ENCODE data around the gene DRICH1.
"Not testable (repeated sequence)": the region's sequence is repeated elsewhere in the genome, so short reads cannot be mapped to it uniquely, and the experiment has no call there.

DRICH1 gene

DNA sequence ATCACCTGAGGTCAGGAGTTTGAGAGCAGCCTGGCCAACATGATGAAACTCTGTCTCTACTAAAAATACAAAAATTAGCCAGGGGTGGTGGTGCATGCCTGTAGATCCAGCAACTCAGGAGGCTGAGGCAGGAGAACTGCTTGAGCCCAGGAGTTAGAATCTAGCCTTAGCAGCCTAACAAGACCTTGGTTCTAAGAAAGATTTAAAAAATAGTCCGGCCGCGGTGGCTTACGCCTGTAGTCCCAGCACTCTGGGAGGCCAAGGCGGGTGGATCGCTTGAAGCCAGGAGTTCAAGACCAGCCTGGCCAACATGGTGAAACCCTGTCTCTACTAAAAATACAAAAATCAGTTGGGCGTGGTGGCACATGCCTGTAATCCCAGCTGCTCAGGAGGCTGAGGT lies 14.4 kb upstream of the DRICH1 start:
- H3K9me3 ChIP-seq (ENCODE audit: control extremely low read depth in 1 of 5, control insufficient read depth in 4 of 5, insufficient read depth in 2 of 5, low read depth in 1 of 5, low read length in 4 of 5); H3K36me3 ChIP-seq (ENCODE audit: control insufficient read depth in 4 of 4, insufficient read depth in 4 of 4, low read length in 3 of 4); CTCF ChIA-PET; DNase-seq; H3K4me3 ChIP-seq (ENCODE audit: control insufficient read depth in 1 of 7, extremely low read depth in 1 of 7, insufficient read depth in 4 of 7, low read depth in 2 of 7, low read length in 6 of 7); H3K27ac ChIP-seq (ENCODE audit: insufficient read depth in 1 of 2, low read depth in 1 of 2, low read length in 2 of 2, poor library complexity in 1 of 2, severe bottlenecking in 2 of 2); H3K27me3 ChIP-seq (replicated peaks in 2 of 5; ENCODE audit: control insufficient read depth in 4 of 5, insufficient read depth in 5 of 5, low read length in 4 of 5); H3K4me1 ChIP-seq (ENCODE audit: control extremely low read depth in 1 of 4, control insufficient read depth in 4 of 4, insufficient read depth in 4 of 4, low read length in 3 of 4); POLR2A ChIA-PET: not testable (repeated sequence)
- 100% methylated on average over 6 of the region's 7 CpGs for WGBS (ENCODE audit: insufficient coverage)

GRCh38 chr22:23640206-23640605 lies 8.1 kb upstream of the DRICH1 start:
- H3K36me3 ChIP-seq (ENCODE audit: control insufficient read depth in 4 of 4, insufficient read depth in 4 of 4, low read length in 3 of 4); H3K4me1 ChIP-seq (ENCODE audit: control extremely low read depth in 1 of 4, control insufficient read depth in 4 of 4, insufficient read depth in 4 of 4, low read length in 3 of 4); H3K27me3 ChIP-seq (replicated peaks in 2 of 5; ENCODE audit: control insufficient read depth in 4 of 5, insufficient read depth in 5 of 5, low read length in 4 of 5); DNase-seq; H3K4me3 ChIP-seq (ENCODE audit: control insufficient read depth in 1 of 7, extremely low read depth in 1 of 7, insufficient read depth in 4 of 7, low read depth in 2 of 7, low read length in 6 of 7); H3K27ac ChIP-seq (ENCODE audit: insufficient read depth in 1 of 2, low read depth in 1 of 2, low read length in 2 of 2, poor library complexity in 1 of 2, severe bottlenecking in 2 of 2); POLR2A ChIA-PET; H3K9me3 ChIP-seq (ENCODE audit: control extremely low read depth in 1 of 5, control insufficient read depth in 4 of 5, insufficient read depth in 2 of 5, low read depth in 1 of 5, low read length in 4 of 5); CTCF ChIA-PET: not testable (repeated sequence)
- WGBS (ENCODE audit: insufficient coverage): 77% methylated on average over 5 of the region's 6 CpGs

GRCh38 chr22:23639661-23640060 lies 7.5 kb upstream of the DRICH1 start:
- WGBS (ENCODE audit: insufficient coverage): 89% methylated on average over 7 of the region's 7 CpGs

GRCh38 chr22:23638611-23639010 lies 6.5 kb upstream of the DRICH1 start:
- Histone ChIP-seq H3K4me1 (ENCODE audit: control extremely low read depth in 1 of 4, control insufficient read depth in 4 of 4, insufficient read depth in 4 of 4, low read length in 3 of 4) (no peaks in the 10 kb centered on the region), H3K4me3 (ENCODE audit: control insufficient read depth in 1 of 7, extremely low read depth in 1 of 7, insufficient read depth in 4 of 7, low read depth in 2 of 7, low read length in 6 of 7) (no peak overlapping the region), H3K36me3 (ENCODE audit: control insufficient read depth in 4 of 4, insufficient read depth in 4 of 4, low read length in 3 of 4) (peaks cover 0 to 4% (median 0%) of the 10 kb centered on the region in 4 experiments), H3K9me3 (ENCODE audit: control extremely low read depth in 1 of 5, control insufficient read depth in 4 of 5, insufficient read depth in 2 of 5, low read depth in 1 of 5, low read length in 4 of 5) (no peaks in the 10 kb centered on the region), H3K27me3 (replicated peaks in 2 of 5; ENCODE audit: control insufficient read depth in 4 of 5, insufficient read depth in 5 of 5, low read length in 4 of 5) (no peaks in the 10 kb centered on the region), H3K27ac (ENCODE audit: insufficient read depth in 1 of 2, low read depth in 1 of 2, low read length in 2 of 2, poor library complexity in 1 of 2, severe bottlenecking in 2 of 2) (no peak overlapping the region)
- POLR2A ChIA-PET: no interaction called here
- DNase-seq: no peak
- 100% methylated on average over 1 of the region's 12 CpGs for WGBS (ENCODE audit: insufficient coverage)
- CTCF ChIA-PET: no interaction called here

More at GRCh38 chr22:23639661-23640060, 7.5 kb upstream of the DRICH1 start:
- H3K4me3 ChIP-seq (ENCODE audit: control insufficient read depth in 1 of 7, extremely low read depth in 1 of 7, insufficient read depth in 4 of 7, low read depth in 2 of 7, low read length in 6 of 7): no peak overlapping the region
- no peak overlapping the region for H3K27ac ChIP-seq (ENCODE audit: insufficient read depth in 1 of 2, low read depth in 1 of 2, low read length in 2 of 2, poor library complexity in 1 of 2, severe bottlenecking in 2 of 2)
- ChIA-PET POLR2A (no interaction called here), CTCF (no interaction called here)
- H3K36me3 ChIP-seq (ENCODE audit: control insufficient read depth in 4 of 4, insufficient read depth in 4 of 4, low read length in 3 of 4): peaks cover 0 to 4% (median 0%) of the 10 kb centered on the region in 4 experiments
- no peaks in the 10 kb centered on the region for H3K27me3 ChIP-seq (replicated peaks in 2 of 5; ENCODE audit: control insufficient read depth in 4 of 5, insufficient read depth in 5 of 5, low read length in 4 of 5)
- H3K4me1 ChIP-seq (ENCODE audit: control extremely low read depth in 1 of 4, control insufficient read depth in 4 of 4, insufficient read depth in 4 of 4, low read length in 3 of 4): no peaks in the 10 kb centered on the region
- no peaks in the 10 kb centered on the region for H3K9me3 ChIP-seq (ENCODE audit: control extremely low read depth in 1 of 5, control insufficient read depth in 4 of 5, insufficient read depth in 2 of 5, low read depth in 1 of 5, low read length in 4 of 5)
- DNase-seq: no peak

DNA sequence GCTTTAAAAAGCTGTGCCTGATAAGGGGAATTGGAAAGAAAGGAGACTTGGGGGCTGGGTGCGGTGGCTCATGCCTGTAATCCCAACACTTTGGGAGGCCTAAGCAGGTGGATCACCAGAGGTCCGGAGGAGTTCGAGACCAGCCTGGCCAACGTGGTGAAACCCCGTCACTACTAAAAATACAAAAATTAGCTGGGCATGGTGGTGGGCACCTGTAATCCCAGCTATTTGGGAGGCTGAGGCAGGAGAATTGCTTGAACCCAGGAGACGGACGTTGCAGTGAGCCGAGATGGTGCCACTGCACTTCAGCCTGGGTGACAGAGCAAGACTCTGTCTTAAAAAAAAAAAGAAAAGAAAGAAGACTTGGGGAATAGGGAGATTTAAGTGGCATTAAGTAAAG lies 3.2 kb upstream of the DRICH1 start:
- H3K36me3 ChIP-seq (ENCODE audit: control insufficient read depth in 4 of 4, insufficient read depth in 4 of 4, low read length in 3 of 4); H3K4me3 ChIP-seq (ENCODE audit: control insufficient read depth in 1 of 7, extremely low read depth in 1 of 7, insufficient read depth in 4 of 7, low read depth in 2 of 7, low read length in 6 of 7); CTCF ChIA-PET; DNase-seq; H3K27me3 ChIP-seq (replicated peaks in 2 of 5; ENCODE audit: control insufficient read depth in 4 of 5, insufficient read depth in 5 of 5, low read length in 4 of 5); POLR2A ChIA-PET; H3K4me1 ChIP-seq (ENCODE audit: control extremely low read depth in 1 of 4, control insufficient read depth in 4 of 4, insufficient read depth in 4 of 4, low read length in 3 of 4); H3K27ac ChIP-seq (ENCODE audit: insufficient read depth in 1 of 2, low read depth in 1 of 2, low read length in 2 of 2, poor library complexity in 1 of 2, severe bottlenecking in 2 of 2); H3K9me3 ChIP-seq (ENCODE audit: control extremely low read depth in 1 of 5, control insufficient read depth in 4 of 5, insufficient read depth in 2 of 5, low read depth in 1 of 5, low read length in 4 of 5): not testable (repeated sequence)
- 93% methylated on average over 8 of the region's 8 CpGs for WGBS (ENCODE audit: insufficient coverage)

- WGBS (ENCODE audit: insufficient coverage): 100% methylated on average over 2 of the region's 6 CpGs
- not testable (repeated sequence) for H3K27ac ChIP-seq (ENCODE audit: insufficient read depth in 1 of 2, low read depth in 1 of 2, low read length in 2 of 2, poor library complexity in 1 of 2, severe bottlenecking in 2 of 2)
These were observed 3.9 kb downstream of the DRICH1 start for GRCh38 chr22:23628056-23628743.

DNA sequence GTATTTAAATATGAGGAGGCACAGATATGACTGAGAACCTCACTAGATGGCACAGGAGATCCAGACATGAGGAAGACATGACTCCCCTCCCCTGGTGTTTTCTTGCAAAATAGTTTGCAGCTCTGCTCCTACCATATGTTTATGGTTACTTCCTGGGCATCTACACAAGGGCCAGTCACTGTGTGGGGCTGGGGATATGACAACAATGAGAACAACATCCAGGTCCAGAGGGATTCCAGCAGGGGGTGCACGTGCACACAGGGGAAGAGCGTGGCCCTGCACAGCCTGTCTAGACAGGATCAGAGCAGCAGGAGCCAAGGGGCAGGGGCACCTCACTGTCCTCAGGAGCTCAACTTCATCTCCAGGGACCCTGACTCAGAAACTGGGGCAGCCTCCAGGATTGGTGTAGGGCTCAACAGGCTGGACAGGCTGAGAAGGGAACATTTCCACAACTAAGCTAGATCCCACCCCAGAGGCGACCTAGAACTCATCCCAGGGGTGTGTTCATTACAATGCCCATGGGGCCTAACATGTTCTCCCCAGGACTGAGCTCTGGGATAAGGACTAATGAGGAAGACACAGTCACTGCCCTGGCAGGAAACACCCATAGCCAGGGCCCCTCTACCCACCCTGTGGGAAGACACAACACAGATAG lies 4.6 kb downstream of the DRICH1 start:
- 40% methylated on average over 2 of the region's 3 CpGs for WGBS (ENCODE audit: insufficient coverage)
- H3K27ac ChIP-seq (ENCODE audit: insufficient read depth in 1 of 2, low read depth in 1 of 2, low read length in 2 of 2, poor library complexity in 1 of 2, severe bottlenecking in 2 of 2); H3K27me3 ChIP-seq (replicated peaks in 2 of 5; ENCODE audit: control insufficient read depth in 4 of 5, insufficient read depth in 5 of 5, low read length in 4 of 5); H3K4me1 ChIP-seq (ENCODE audit: control extremely low read depth in 1 of 4, control insufficient read depth in 4 of 4, insufficient read depth in 4 of 4, low read length in 3 of 4); H3K36me3 ChIP-seq (ENCODE audit: control insufficient read depth in 4 of 4, insufficient read depth in 4 of 4, low read length in 3 of 4); H3K9me3 ChIP-seq (ENCODE audit: control extremely low read depth in 1 of 5, control insufficient read depth in 4 of 5, insufficient read depth in 2 of 5, low read depth in 1 of 5, low read length in 4 of 5); POLR2A ChIA-PET; H3K4me3 ChIP-seq (ENCODE audit: control insufficient read depth in 1 of 7, extremely low read depth in 1 of 7, insufficient read depth in 4 of 7, low read depth in 2 of 7, low read length in 6 of 7): not testable (repeated sequence)
- CTCF ChIA-PET: interaction anchor here (1.0 to 2.0 kb wide), 4 partner anchors 69 to 224 kb away, joined by 4 to 5 read pairs (median 4); no protein-coding TSS in a partner anchor
- peak; percentile 52 to 75 (median 74) for DNase-seq

More at GRCh38 chr22:23628056-23628743, 3.9 kb downstream of the DRICH1 start:
- CTCF ChIA-PET: interaction anchor here (1.0 to 2.0 kb wide), 4 partner anchors 68 to 223 kb away, joined by 4 to 5 read pairs (median 4); no protein-coding TSS in a partner anchor
- H3K9me3 ChIP-seq (ENCODE audit: control extremely low read depth in 1 of 5, control insufficient read depth in 4 of 5, insufficient read depth in 2 of 5, low read depth in 1 of 5, low read length in 4 of 5); H3K4me3 ChIP-seq (ENCODE audit: control insufficient read depth in 1 of 7, extremely low read depth in 1 of 7, insufficient read depth in 4 of 7, low read depth in 2 of 7, low read length in 6 of 7); H3K36me3 ChIP-seq (ENCODE audit: control insufficient read depth in 4 of 4, insufficient read depth in 4 of 4, low read length in 3 of 4); DNase-seq; H3K27me3 ChIP-seq (replicated peaks in 2 of 5; ENCODE audit: control insufficient read depth in 4 of 5, insufficient read depth in 5 of 5, low read length in 4 of 5); H3K4me1 ChIP-seq (ENCODE audit: control extremely low read depth in 1 of 4, control insufficient read depth in 4 of 4, insufficient read depth in 4 of 4, low read length in 3 of 4); POLR2A ChIA-PET: not testable (repeated sequence)
